H1 (cell line): ENCODE measurements around the gene RAB3GAP1. TPM values are rescaled to one million over a fixed set of nuclear protein-coding genes. Genes with fewer than 3 reads are reported as not detected.

Experiments
- CTCF ChIA-PET: fragments of 300-600 bp; sonication (Branson Sonifier 250); formaldehyde crosslinking; loops from one replicate; lab custom pipeline; 2021; ENCODE audit not compliant: partially characterized antibody; lab: Charles Lee
- POLR2A ChIA-PET: fragments of 300-600 bp; sonication (Branson Sonifier 250); formaldehyde crosslinking; loops from one replicate; lab custom pipeline; 2021; ENCODE audit warnings: inconsistent platforms; ENCODE audit not compliant: partially characterized antibody; lab: Charles Lee
- DNase-seq, 2 experiments: peaks; one replicate each; pipeline versions ENCODE4 v3.0.0 to v3.0.0-alpha.2; 2010 to 2022; ENCODE audit warnings: low spot score in 2 of 2, low read depth in 1 of 2, mixed read lengths in 1 of 2
- FAIRE-seq: peaks from 2 replicates; lab custom pipeline; 2011; peaks lifted over from hg19 to GRCh38; lab: Jason Lieb, UNC
- H2AFZ ChIP-seq: 2 replicates; pipeline ENCODE4 v1.8.1; 2012; ENCODE audit warnings: low read length, inconsistent platforms
- H2AK5ac ChIP-seq: 2 replicates; pipeline ENCODE4 v1.6.1; 2013; ENCODE audit warnings: low read depth, low read length
- H2BK120ac ChIP-seq: replicated peaks from 2 replicates; pipeline ENCODE3; 2013; ENCODE audit warnings: low read depth, low read length, inconsistent platforms
- H2BK12ac ChIP-seq: 2 replicates; pipeline ENCODE4 v1.6.1; 2013; ENCODE audit warnings: low read depth, low read length
- H2BK15ac ChIP-seq: 2 replicates; pipeline ENCODE4 v1.6.1; 2013; ENCODE audit warnings: low read length
- H2BK20ac ChIP-seq: 2 replicates; pipeline ENCODE4 v1.6.1; 2013; ENCODE audit warnings: low read length
- H2BK5ac ChIP-seq: 2 replicates; pipeline ENCODE4 v1.6.1; 2013; ENCODE audit warnings: low read depth, low read length
- H3K14ac ChIP-seq: 2 replicates; pipeline ENCODE4 v1.6.1; 2013; ENCODE audit warnings: inconsistent platforms; ENCODE audit not compliant: insufficient read length
- H3K18ac ChIP-seq: 2 replicates; pipeline ENCODE4 v1.6.1; 2013; ENCODE audit warnings: low read length; ENCODE audit errors: extremely low read depth
- H3K23ac ChIP-seq: 2 replicates; pipeline ENCODE4 v1.6.1; 2013; ENCODE audit warnings: inconsistent platforms; ENCODE audit not compliant: insufficient read length
- H3K23me2 ChIP-seq: 2 replicates; pipeline ENCODE4 v1.6.1; 2013; ENCODE audit warnings: low read depth, low read length
- H3K27ac ChIP-seq: 2 replicates; pipeline ENCODE4 v1.6.1; 2011; ENCODE audit warnings: low read depth, low read length, inconsistent platforms
- H3K27me3 ChIP-seq, 4 experiments: replicated peaks in 1 of 4; 1 replicate in 1 of 4; 2 replicates in 3 of 4; pipeline versions ENCODE4 v1.6.1 to v1.8.1; 2011 to 2013; ENCODE audit warnings: low read length in 3 of 4, mild to moderate bottlenecking in 3 of 4, inconsistent platforms in 2 of 4, mixed read lengths in 2 of 4, moderate library complexity in 1 of 4; ENCODE audit not compliant: control insufficient read depth in 3 of 4, insufficient read depth in 3 of 4; ENCODE audit errors: extremely low read depth in 1 of 4
- H3K36me3 ChIP-seq, 4 experiments: 2 replicates each; pipeline versions ENCODE4 v1.6.1 to v1.8.1; 2011 to 2013; ENCODE audit warnings: mild to moderate bottlenecking in 4 of 4, low read length in 3 of 4, moderate library complexity in 2 of 4, control low read depth in 1 of 4, inconsistent platforms in 1 of 4; ENCODE audit not compliant: insufficient read depth in 4 of 4, control insufficient read depth in 2 of 4
- H3K4ac ChIP-seq: replicated peaks from 2 replicates; pipeline ENCODE3; 2013; ENCODE audit warnings: low read length, low read depth, mixed read lengths, inconsistent platforms; ENCODE audit not compliant: insufficient read length
- H3K4me1 ChIP-seq, 4 experiments: replicated peaks in 1 of 4; 1 replicate in 1 of 4; 2 replicates in 3 of 4; pipeline versions ENCODE4 v1.6.1 to v1.8.1; 2011 to 2013; ENCODE audit warnings: low read length in 3 of 4, inconsistent platforms in 2 of 4, mixed read lengths in 1 of 4; ENCODE audit not compliant: insufficient read depth in 4 of 4, control insufficient read depth in 3 of 4
- H3K4me2 ChIP-seq, 2 experiments: 2 replicates each; pipeline versions ENCODE4 v1.6.1 to v1.8.1; 2011 to 2013; ENCODE audit warnings: low read depth in 2 of 2, low read length in 2 of 2, control low read depth in 1 of 2, inconsistent platforms in 1 of 2, mild to moderate bottlenecking in 1 of 2; ENCODE audit not compliant: insufficient read depth in 1 of 2
- H3K4me3 ChIP-seq, 4 experiments: fragments of 200-600, 300-600 bp in 1 of 4; sonication (generic), shearing (Covaris generic), sonication (Bioruptor Twin) in 1 of 4; 2 replicates each; pipeline versions ENCODE4 v1.5.1 to v1.8.1; 2011 to 2016; ENCODE audit warnings: low read length in 4 of 4, low read depth in 3 of 4, control low read depth in 2 of 4, inconsistent platforms in 2 of 4, mild to moderate bottlenecking in 2 of 4, mixed read lengths in 1 of 4, moderate library complexity in 1 of 4; ENCODE audit not compliant: insufficient read depth in 2 of 4; ENCODE audit errors: extremely low read depth in 1 of 4
- H3K56ac ChIP-seq: replicated peaks from 2 replicates; pipeline ENCODE3; 2013; ENCODE audit warnings: low read depth, mild to moderate bottlenecking, mixed read lengths, low read length, inconsistent platforms; ENCODE audit not compliant: insufficient read length
- H3K79me1 ChIP-seq: 2 replicates; pipeline ENCODE4 v1.6.1; 2013; ENCODE audit warnings: low read depth, low read length, control low read depth
- H3K79me2 ChIP-seq, 2 experiments: 2 replicates each; pipeline versions ENCODE4 v1.6.1 to v1.8.1; 2012 to 2013; ENCODE audit warnings: low read length in 2 of 2, mild to moderate bottlenecking in 2 of 2, inconsistent platforms in 1 of 2; ENCODE audit not compliant: insufficient read depth in 2 of 2, control insufficient read depth in 1 of 2
- H3K9ac ChIP-seq, 4 experiments: replicated peaks in 1 of 4; 1 replicate in 1 of 4; 2 replicates in 3 of 4; pipeline versions ENCODE4 v1.6.1 to v1.8.1; 2011 to 2013; ENCODE audit warnings: low read depth in 3 of 4, low read length in 3 of 4, control low read depth in 2 of 4, mild to moderate bottlenecking in 2 of 4, moderate library complexity in 2 of 4, inconsistent platforms in 1 of 4; ENCODE audit errors: extremely low read depth in 1 of 4
- H3K9me3 ChIP-seq, 2 experiments: 2 replicates each; pipeline versions ENCODE4 v1.6.1 to v1.8.1; 2012 to 2013; ENCODE audit warnings: mild to moderate bottlenecking in 2 of 2, moderate library complexity in 2 of 2, control low read depth in 1 of 2, inconsistent platforms in 1 of 2, low read depth in 1 of 2, low read length in 1 of 2, mixed read lengths in 1 of 2; ENCODE audit not compliant: insufficient read depth in 2 of 2
- H4K20me1 ChIP-seq, 2 experiments: replicated peaks in 1 of 2; 2 replicates each; pipeline versions ENCODE3 to v1.8.1; 2011 to 2013; ENCODE audit warnings: inconsistent platforms in 2 of 2, low read length in 2 of 2, mild to moderate bottlenecking in 1 of 2; ENCODE audit not compliant: insufficient read depth in 2 of 2, control insufficient read depth in 1 of 2
- H4K5ac ChIP-seq: 2 replicates; pipeline ENCODE4 v1.6.1; 2013; ENCODE audit warnings: low read length, low read depth, mixed read lengths, inconsistent platforms; ENCODE audit not compliant: insufficient read length
- H4K8ac ChIP-seq: 2 replicates; pipeline ENCODE4 v1.8.0; 2013; ENCODE audit warnings: mild to moderate bottlenecking, moderate library complexity, low read length, inconsistent platforms; ENCODE audit not compliant: insufficient read depth; ENCODE audit errors: extremely low read depth
- H4K91ac ChIP-seq: replicated peaks from 2 replicates; pipeline ENCODE3; 2013; ENCODE audit warnings: low read length, mixed read lengths, inconsistent platforms; ENCODE audit not compliant: insufficient read length
- BRCA1 ChIP-seq: IDR thresholded peaks from 2 replicates; pipeline ENCODE4 v1.6.1; 2012; ENCODE audit warnings: low read depth, low read length, improper control_type of control experiment
- CBX5 ChIP-seq: fragments of 300-800, 300-1000 bp; sonication (generic); IDR thresholded peaks from 2 replicates; pipeline ENCODE4 v1.7.1; 2016; ENCODE audit warnings: antibody characterized with exemption, low read length, low read depth
- EGR1 ChIP-seq: IDR thresholded peaks from 2 replicates; pipeline ENCODE4 v1.6.1; 2011; ENCODE audit warnings: low read depth, low read length, borderline replicate concordance
- GABPA ChIP-seq: IDR thresholded peaks from 2 replicates; pipeline ENCODE4 v1.6.1; 2011; ENCODE audit warnings: mild to moderate bottlenecking, low read length, moderate library complexity, borderline replicate concordance; ENCODE audit not compliant: insufficient read depth
- JUN ChIP-seq: IDR thresholded peaks from 2 replicates; pipeline ENCODE4 v1.6.1; 2011; ENCODE audit warnings: low read depth, mild to moderate bottlenecking, improper control_type of control experiment, low read length
- KDM1A ChIP-seq: fragments of 200-600, 300-600 bp; sonication (generic); IDR thresholded peaks from 2 replicates; pipeline ENCODE4 v1.7.1; 2016; ENCODE audit warnings: mild to moderate bottlenecking, low read length, borderline replicate concordance
- NRF1 ChIP-seq: IDR thresholded peaks from 2 replicates; pipeline ENCODE4 v1.6.1; 2011; ENCODE audit warnings: mild to moderate bottlenecking, low read depth, low read length, improper control_type of control experiment
- POLR2A ChIP-seq, 2 experiments: IDR thresholded peaks; 1 replicate in 1 of 2; 2 replicates in 1 of 2; pipeline ENCODE4 v1.6.1; 2011; ENCODE audit warnings: low read depth in 2 of 2, low read length in 2 of 2, mild to moderate bottlenecking in 2 of 2; ENCODE audit errors: control extremely low read depth in 1 of 2
- RFX5 ChIP-seq: IDR thresholded peaks from 2 replicates; pipeline ENCODE4 v1.6.1; 2011; ENCODE audit warnings: low read depth, low read length, improper control_type of control experiment, borderline replicate concordance
- SAP30 ChIP-seq: fragments of 300-600 bp; sonication (generic); IDR thresholded peaks from 2 replicates; pipeline ENCODE4 v1.7.1; 2012; ENCODE audit warnings: low read length, moderate library complexity, mild to moderate bottlenecking, inconsistent platforms; ENCODE audit not compliant: insufficient read depth, insufficient replicate concordance
- SIX5 ChIP-seq: IDR thresholded peaks from 2 replicates; pipeline ENCODE4 v1.6.1; 2011; ENCODE audit warnings: mild to moderate bottlenecking, low read depth, low read length
- SP1 ChIP-seq: IDR thresholded peaks from 2 replicates; pipeline ENCODE4 v1.6.1; 2011; ENCODE audit warnings: low read depth, low read length
- SRF ChIP-seq: IDR thresholded peaks from 2 replicates; pipeline ENCODE4 v1.6.1; 2011; ENCODE audit warnings: mild to moderate bottlenecking, low read depth, low read length, moderate library complexity
- TAF7 ChIP-seq: optimal IDR thresholded peaks from 2 replicates; pipeline ENCODE3; 2011; ENCODE audit warnings: low read depth, mild to moderate bottlenecking, inconsistent platforms, low read length, moderate library complexity, borderline replicate concordance
- WGBS, 2 experiments: shearing (Covaris generic) in 1 of 2; methylation state at CpG; one replicate each; pipeline versions ENCODE4 v1.1.6 to v1.1.7; 2013 to 2015; ENCODE audit warnings: low lambda C conversion rate in 2 of 2, mixed read lengths in 2 of 2, inconsistent platforms in 1 of 2, low coverage in 1 of 2, missing lambda C conversion rate in 1 of 2; ENCODE audit not compliant: insufficient replicate concordance in 2 of 2, insufficient coverage in 1 of 2, insufficient read length in 1 of 2; ENCODE audit errors: extremely low coverage in 1 of 2, missing lambda C conversion rate in 1 of 2; 5-methylcytosine and 5-hydroxymethylcytosine counted together
- polyA plus RNA-seq, 7 experiments: library from polyadenylated mRNA; depleted of rRNA in 3 of 7; stranded (reverse) in 5 of 7; unstranded in 2 of 7; fragments of >200 nt in 5 of 7; fragments of 200-250 nt in 2 of 7; gene quantifications; 1 replicate in 5 of 7; 2 replicates in 1 of 7; 4 replicates in 1 of 7; pipeline versions ENCODE4 v1.2.1 to v1.2.3, GENCODE V29; 2011 to 2013; ENCODE audit warnings: missing spikeins in 2 of 7, mixed read lengths in 2 of 7
- total RNA-seq: library from RNA; stranded (reverse); fragmentation: NEBNext Ultra II Directional; extraction: Animal tissue kit (Norgen Biotek cat#: 25700); gene quantifications from 2 replicates; pipeline ENCODE4 v1.2.1, GENCODE V29; 2021

RAB3GAP1 gene
- total and polyA plus RNA-seq, 2 of the 8 experiments (the other 6 are each of a cell fraction or from before 2014, with no cell fraction given): 9.8 to 28.6 TPM

- no peaks in the 10 kb centered on the region for H3K23me2 ChIP-seq
- TF ChIP-seq RFX5 (no peak), CBX5 (no peak), BRCA1 (no peak), SRF (no peak), SAP30 (no peak), TAF7 (no peak), EGR1 (no peak), POLR2A (IDR thresholded peaks at IDR 0.05; ENCODE audit: control extremely low read depth in 1 of 2, low read depth in 2 of 2, low read length in 2 of 2) (no peak), NRF1 (no peak), JUN (no peak), SP1 (no peak), SIX5 (no peak), GABPA (no peak), KDM1A (no peak)
- no peak overlapping the region for H3K56ac ChIP-seq
- H2BK120ac ChIP-seq: no peak overlapping the region
- no peak overlapping the region for H4K5ac ChIP-seq
- H4K91ac ChIP-seq: no peak overlapping the region
- no peak overlapping the region for H3K4me2 ChIP-seq
- H3K14ac ChIP-seq: no peak overlapping the region
- no peak for DNase-seq
- H3K27ac ChIP-seq: no peak overlapping the region
- no peak overlapping the region for H4K8ac ChIP-seq
- peaks cover 0 to 8% of the 10 kb centered on the region in 2 experiments; a peak in 2 of 4 replicates for H3K79me2 ChIP-seq
- WGBS, 2 experiments: 91% methylated on average over 3 of the region's 3 CpGs; no CpG with 5 or more reads in 1 of the 2 experiments
- no peak overlapping the region for H3K23ac ChIP-seq
- no peak overlapping the region for H2AFZ ChIP-seq
- no peak overlapping the region for H2BK12ac ChIP-seq
- peaks cover 0 to 11% (median 0%) of the 10 kb centered on the region in 4 experiments; a peak in 3 of 8 replicates for H3K36me3 ChIP-seq
- no peak overlapping the region for H2BK20ac ChIP-seq
- no peak overlapping the region for H3K9ac ChIP-seq
- POLR2A ChIA-PET: interaction anchor here (0.7 kb wide), 1 partner anchor 41 kb away, joined by 3 read pairs; no protein-coding TSS in a partner anchor
- no peak overlapping the region for H3K18ac ChIP-seq
- no peaks in the 10 kb centered on the region for H3K9me3 ChIP-seq
- H3K79me1 ChIP-seq: no peaks in the 10 kb centered on the region
- H3K27me3 ChIP-seq: no peaks in the 10 kb centered on the region
- H3K4ac ChIP-seq: no peak overlapping the region
- CTCF ChIA-PET: interaction anchor here (0.6 to 1.6 kb wide), 4 partner anchors 10 to 688 kb away, joined by 3 to 4 read pairs (median 4); no protein-coding TSS in a partner anchor
- H2BK5ac ChIP-seq: no peak overlapping the region
- no peak overlapping the region for H3K4me3 ChIP-seq
- FAIRE-seq: no peak
- H2AK5ac ChIP-seq: no peak overlapping the region
- H3K4me1 ChIP-seq: no peaks in the 10 kb centered on the region
- H2BK15ac ChIP-seq: no peak overlapping the region
- no peaks in the 10 kb centered on the region for H4K20me1 ChIP-seq
These were observed 41.7 kb downstream of the RAB3GAP1 start for GRCh38 chr2:135093670-135094330.
